Ishikawa (cell line): ENCODE measurements around the gene MRPL37.

Experiments
- CREB1 ChIP-seq: IDR thresholded peaks from 2 replicates; pipeline ENCODE4 v1.6.1; 2012; ENCODE audit warnings: low read depth
- EGR1 ChIP-seq: IDR thresholded peaks from 2 replicates; pipeline ENCODE4 v1.6.1; 2012
- EP300 ChIP-seq: IDR thresholded peaks from 2 replicates; pipeline ENCODE4 v1.6.1; 2012; ENCODE audit warnings: borderline replicate concordance
- FOXM1 ChIP-seq: IDR thresholded peaks from 2 replicates; pipeline ENCODE4 v1.6.1; 2012; ENCODE audit warnings: low read depth, borderline replicate concordance
- RAD21 ChIP-seq: IDR thresholded peaks from 2 replicates; pipeline ENCODE4 v1.6.1; 2012; ENCODE audit warnings: low read depth
- TAF1 ChIP-seq: IDR thresholded peaks from 2 replicates; pipeline ENCODE4 v1.6.1; 2012; ENCODE audit warnings: low read depth, mild to moderate bottlenecking
- TCF12 ChIP-seq: IDR thresholded peaks from 2 replicates; pipeline ENCODE4 v1.6.1; 2012; ENCODE audit warnings: low read depth
- TEAD4 ChIP-seq: IDR thresholded peaks from 2 replicates; pipeline ENCODE4 v1.6.1; 2012
- YY1 ChIP-seq: IDR thresholded peaks from 2 replicates; pipeline ENCODE4 v1.6.1; 2012; ENCODE audit warnings: low read depth
- ZBTB7A ChIP-seq: IDR thresholded peaks from 2 replicates; pipeline ENCODE4 v1.6.1; 2012; ENCODE audit warnings: low read depth
- TF ChIP-seq, protein P1 (sequence below): IDR thresholded peaks from 2 replicates; pipeline ENCODE4 v1.6.1; 2012
- TF ChIP-seq, protein P2 (sequence below): IDR thresholded peaks from 2 replicates; pipeline ENCODE4 v1.6.1; 2012; ENCODE audit warnings: low read depth, mild to moderate bottlenecking
- TF ChIP-seq, protein P3 (sequence below): IDR thresholded peaks from 2 replicates; pipeline ENCODE4 v1.6.1; 2012

DNA sequence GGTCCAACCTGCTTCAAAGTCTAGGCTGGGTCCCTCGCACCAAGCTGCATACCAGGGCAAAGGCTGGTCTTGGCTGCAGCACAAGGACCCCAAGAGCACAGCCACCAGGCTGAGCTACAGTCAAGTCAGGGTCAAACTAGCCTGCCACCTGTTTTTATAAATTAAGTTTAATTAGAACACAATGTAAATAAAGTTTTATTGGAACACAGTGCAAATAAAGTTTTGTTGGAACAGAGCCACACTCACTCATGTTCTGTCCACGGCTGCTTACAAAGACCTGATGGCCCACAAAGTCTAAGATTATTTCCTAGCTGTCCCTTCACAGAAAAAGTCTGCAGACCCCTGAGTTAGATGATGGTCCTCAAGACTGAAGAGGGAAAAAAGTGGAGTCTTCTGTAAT is 66.2 kb downstream of the MRPL37 start:
- TF ChIP-seq RAD21 (no peak), CREB1 (no peak), EP300 (no peak), YY1 (no peak), FOXM1 (no peak), TCF12 (no peak), ZBTB7A (no peak), EGR1 (no peak), TEAD4 (no peak), TAF1 (no peak)
- TF ChIP-seq, protein P1, sequence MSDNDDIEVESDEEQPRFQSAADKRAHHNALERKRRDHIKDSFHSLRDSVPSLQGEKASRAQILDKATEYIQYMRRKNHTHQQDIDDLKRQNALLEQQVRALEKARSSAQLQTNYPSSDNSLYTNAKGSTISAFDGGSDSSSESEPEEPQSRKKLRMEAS: no peak
- TF ChIP-seq, protein P2, sequence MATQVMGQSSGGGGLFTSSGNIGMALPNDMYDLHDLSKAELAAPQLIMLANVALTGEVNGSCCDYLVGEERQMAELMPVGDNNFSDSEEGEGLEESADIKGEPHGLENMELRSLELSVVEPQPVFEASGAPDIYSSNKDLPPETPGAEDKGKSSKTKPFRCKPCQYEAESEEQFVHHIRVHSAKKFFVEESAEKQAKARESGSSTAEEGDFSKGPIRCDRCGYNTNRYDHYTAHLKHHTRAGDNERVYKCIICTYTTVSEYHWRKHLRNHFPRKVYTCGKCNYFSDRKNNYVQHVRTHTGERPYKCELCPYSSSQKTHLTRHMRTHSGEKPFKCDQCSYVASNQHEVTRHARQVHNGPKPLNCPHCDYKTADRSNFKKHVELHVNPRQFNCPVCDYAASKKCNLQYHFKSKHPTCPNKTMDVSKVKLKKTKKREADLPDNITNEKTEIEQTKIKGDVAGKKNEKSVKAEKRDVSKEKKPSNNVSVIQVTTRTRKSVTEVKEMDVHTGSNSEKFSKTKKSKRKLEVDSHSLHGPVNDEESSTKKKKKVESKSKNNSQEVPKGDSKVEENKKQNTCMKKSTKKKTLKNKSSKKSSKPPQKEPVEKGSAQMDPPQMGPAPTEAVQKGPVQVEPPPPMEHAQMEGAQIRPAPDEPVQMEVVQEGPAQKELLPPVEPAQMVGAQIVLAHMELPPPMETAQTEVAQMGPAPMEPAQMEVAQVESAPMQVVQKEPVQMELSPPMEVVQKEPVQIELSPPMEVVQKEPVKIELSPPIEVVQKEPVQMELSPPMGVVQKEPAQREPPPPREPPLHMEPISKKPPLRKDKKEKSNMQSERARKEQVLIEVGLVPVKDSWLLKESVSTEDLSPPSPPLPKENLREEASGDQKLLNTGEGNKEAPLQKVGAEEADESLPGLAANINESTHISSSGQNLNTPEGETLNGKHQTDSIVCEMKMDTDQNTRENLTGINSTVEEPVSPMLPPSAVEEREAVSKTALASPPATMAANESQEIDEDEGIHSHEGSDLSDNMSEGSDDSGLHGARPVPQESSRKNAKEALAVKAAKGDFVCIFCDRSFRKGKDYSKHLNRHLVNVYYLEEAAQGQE: no peak
- TF ChIP-seq, protein P3, sequence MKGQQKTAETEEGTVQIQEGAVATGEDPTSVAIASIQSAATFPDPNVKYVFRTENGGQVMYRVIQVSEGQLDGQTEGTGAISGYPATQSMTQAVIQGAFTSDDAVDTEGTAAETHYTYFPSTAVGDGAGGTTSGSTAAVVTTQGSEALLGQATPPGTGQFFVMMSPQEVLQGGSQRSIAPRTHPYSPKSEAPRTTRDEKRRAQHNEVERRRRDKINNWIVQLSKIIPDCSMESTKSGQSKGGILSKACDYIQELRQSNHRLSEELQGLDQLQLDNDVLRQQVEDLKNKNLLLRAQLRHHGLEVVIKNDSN: no peak
